VCaP (cell line): ENCODE data around the gene TMEM266.

Source experiments
- H3K27ac ChIP-seq: fragments of 450-650 bp; 2 replicates; pipeline ENCODE4 v1.5.1; 2017
- TF ChIP-seq, protein P1 (sequence below): fragments of 450-650 bp; conservative IDR thresholded peaks from 2 replicates; pipeline ENCODE4 v1.5.1; 2017; ENCODE audit warnings: mild to moderate bottlenecking, moderate library complexity

TMEM266 gene

GRCh38 chr15:76147906-76148570, 88.3 kb downstream of the TMEM266 start:
- H3K27ac ChIP-seq, result no peak overlapping the region
- TF ChIP-seq, protein P1, sequence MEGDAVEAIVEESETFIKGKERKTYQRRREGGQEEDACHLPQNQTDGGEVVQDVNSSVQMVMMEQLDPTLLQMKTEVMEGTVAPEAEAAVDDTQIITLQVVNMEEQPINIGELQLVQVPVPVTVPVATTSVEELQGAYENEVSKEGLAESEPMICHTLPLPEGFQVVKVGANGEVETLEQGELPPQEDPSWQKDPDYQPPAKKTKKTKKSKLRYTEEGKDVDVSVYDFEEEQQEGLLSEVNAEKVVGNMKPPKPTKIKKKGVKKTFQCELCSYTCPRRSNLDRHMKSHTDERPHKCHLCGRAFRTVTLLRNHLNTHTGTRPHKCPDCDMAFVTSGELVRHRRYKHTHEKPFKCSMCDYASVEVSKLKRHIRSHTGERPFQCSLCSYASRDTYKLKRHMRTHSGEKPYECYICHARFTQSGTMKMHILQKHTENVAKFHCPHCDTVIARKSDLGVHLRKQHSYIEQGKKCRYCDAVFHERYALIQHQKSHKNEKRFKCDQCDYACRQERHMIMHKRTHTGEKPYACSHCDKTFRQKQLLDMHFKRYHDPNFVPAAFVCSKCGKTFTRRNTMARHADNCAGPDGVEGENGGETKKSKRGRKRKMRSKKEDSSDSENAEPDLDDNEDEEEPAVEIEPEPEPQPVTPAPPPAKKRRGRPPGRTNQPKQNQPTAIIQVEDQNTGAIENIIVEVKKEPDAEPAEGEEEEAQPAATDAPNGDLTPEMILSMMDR, result peak; percentile 100

GRCh38 chr15:76149291-76149915, 89.6 kb downstream of the TMEM266 start:
- peak overlapping the region; percentile 10 for H3K27ac ChIP-seq
- TF ChIP-seq, protein P1, result no peak

DNA sequence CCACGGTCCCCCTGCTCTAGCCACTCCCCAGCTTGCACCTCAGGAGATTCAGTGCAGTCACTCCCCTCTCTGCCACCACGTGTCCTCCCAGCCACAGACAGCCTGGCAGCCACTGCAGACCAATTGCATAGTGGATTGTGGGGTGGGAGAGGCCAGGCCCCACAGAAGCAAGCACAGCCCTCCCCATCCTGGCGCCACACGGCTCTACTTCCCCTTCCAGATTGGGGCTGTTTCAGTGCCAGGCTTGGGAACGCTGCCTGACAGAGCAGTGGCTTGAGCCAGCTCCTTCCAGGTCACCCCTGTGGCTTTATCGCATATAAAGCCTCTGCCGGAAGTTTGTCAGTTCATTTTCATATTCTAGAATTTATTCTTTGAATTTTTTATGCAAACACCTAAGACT, 90.7 kb downstream of the TMEM266 start:
- TF ChIP-seq, protein P1, result no peak
- peak overlapping the region; percentile 10 for H3K27ac ChIP-seq

GRCh38 chr15:76150971-76151598, 91.3 kb downstream of the TMEM266 start:
- TF ChIP-seq, protein P1, result peak; percentile 96
- peak overlapping the region; percentile 10 for H3K27ac ChIP-seq

GRCh38 chr15:76151599-76151974, 91.8 kb downstream of the TMEM266 start:
- TF ChIP-seq, protein P1, result no peak
- H3K27ac ChIP-seq, result no peak overlapping the region

DNA sequence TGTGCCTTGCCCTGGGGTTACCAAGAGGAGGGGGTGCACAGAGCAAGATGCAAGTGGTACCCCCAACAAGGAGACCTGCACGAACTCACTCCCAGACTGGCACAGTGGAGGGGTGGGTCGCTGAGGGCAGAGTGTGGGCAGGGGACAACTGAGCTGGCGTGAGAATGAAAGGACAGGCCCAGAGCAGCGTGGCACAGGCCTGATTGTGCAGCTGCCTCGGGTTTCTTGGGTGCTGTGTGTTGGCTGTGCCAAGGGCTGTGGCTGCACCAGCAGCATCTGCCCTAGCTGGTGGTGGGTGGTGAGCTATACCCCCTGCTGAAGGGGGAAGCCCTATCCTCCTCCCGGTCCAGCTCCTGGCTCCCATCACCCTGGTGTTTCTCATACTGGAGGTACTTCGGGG, 92.4 kb downstream of the TMEM266 start:
- TF ChIP-seq, protein P1, result no peak
- H3K27ac ChIP-seq, result no peak overlapping the region
